ENCODE data around the gene CCSER1.
A peak's percentile ranks its signal among the peaks of the same experiment; 100 is the strongest.

CCSER1 gene

GRCh38 chr4:90127223-90127705 is at the start of gene CCSER1:
CCSER1 (plus strand) TSS chr4:90127394.
- TF ChIP-seq, protein P1, sequence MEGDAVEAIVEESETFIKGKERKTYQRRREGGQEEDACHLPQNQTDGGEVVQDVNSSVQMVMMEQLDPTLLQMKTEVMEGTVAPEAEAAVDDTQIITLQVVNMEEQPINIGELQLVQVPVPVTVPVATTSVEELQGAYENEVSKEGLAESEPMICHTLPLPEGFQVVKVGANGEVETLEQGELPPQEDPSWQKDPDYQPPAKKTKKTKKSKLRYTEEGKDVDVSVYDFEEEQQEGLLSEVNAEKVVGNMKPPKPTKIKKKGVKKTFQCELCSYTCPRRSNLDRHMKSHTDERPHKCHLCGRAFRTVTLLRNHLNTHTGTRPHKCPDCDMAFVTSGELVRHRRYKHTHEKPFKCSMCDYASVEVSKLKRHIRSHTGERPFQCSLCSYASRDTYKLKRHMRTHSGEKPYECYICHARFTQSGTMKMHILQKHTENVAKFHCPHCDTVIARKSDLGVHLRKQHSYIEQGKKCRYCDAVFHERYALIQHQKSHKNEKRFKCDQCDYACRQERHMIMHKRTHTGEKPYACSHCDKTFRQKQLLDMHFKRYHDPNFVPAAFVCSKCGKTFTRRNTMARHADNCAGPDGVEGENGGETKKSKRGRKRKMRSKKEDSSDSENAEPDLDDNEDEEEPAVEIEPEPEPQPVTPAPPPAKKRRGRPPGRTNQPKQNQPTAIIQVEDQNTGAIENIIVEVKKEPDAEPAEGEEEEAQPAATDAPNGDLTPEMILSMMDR (conservative IDR thresholded peaks at IDR 0.05), result peak; percentile 24; the same call in 1 of the 2 replicates
- H3K27ac ChIP-seq, result peak within 1 kb of the TSS; percentile 98

- H3K27ac ChIP-seq, result no peak overlapping the region
- TF ChIP-seq, protein P1 (conservative IDR thresholded peaks at IDR 0.05), result no peak
Observed at GRCh38 chr4:90078440-90078839, 48.8 kb upstream of the CCSER1 start.

DNA sequence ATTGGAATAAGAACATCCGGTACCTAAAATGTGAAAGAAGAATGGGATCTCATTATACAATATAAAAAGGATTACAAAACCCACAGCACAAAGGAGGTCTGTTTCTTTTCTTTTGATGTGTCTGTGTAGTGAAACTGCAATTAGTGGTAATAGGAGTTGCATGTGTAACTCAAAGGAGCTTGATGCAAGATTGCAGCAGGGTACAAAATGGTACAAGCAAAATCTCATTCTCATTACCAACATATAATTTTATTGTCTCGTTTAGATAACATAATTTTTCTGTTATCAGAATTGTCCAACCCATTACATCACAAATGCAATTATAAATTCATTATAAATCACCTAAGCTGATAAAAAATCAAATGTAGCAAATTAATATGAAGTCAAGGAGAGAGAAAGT is 47.1 kb upstream of the CCSER1 start:
- TF ChIP-seq, protein P1 (conservative IDR thresholded peaks at IDR 0.05), result no peak
- H3K27ac ChIP-seq, result no peak overlapping the region

DNA sequence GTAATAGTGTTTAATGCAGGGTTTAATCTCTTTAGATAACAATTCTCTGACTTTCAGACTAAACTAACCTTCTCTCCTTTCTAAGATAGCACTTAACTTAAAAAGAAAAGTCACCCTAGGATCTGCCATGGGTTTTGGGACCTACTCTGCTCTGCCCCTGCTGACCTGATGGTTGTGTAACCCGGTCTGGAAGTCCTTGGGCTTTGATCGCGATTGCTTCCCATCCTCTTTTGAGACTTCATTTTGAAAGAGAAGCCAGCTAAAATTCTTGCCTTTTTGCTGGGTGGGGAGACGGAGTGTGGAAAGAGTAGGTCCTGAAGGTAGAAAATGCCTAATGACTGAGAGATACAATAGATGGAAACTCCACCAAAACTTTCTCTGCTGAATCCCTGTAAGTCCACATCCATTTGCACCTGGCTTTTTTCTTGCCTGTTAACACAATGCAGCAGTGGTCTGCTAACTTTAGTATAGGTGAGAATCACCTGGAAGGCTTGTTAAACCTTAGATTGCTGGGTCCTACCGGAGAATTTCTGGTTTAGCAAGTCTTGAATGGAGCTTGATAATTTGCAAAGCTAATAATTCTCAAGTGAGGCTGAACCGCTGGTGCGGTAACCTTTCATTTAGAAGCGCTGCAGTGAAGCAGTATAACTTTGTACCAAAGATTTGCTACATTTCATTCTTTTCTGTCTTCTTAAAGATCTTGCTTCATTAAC is 45.6 kb upstream of the CCSER1 start:
- TF ChIP-seq, protein P1 (conservative IDR thresholded peaks at IDR 0.05), result no peak
- H3K27ac ChIP-seq, result peak overlapping the region; percentile 69

- H3K27ac ChIP-seq, result peak overlapping the region; percentile 69
- TF ChIP-seq, protein P1 (conservative IDR thresholded peaks at IDR 0.05), result no peak
Observed at GRCh38 chr4:90082449-90082848, 44.7 kb upstream of the CCSER1 start.

GRCh38 chr4:90084277-90084966 is 42.8 kb upstream of the CCSER1 start:
- TF ChIP-seq, protein P1 (conservative IDR thresholded peaks at IDR 0.05), result no peak
- H3K27ac ChIP-seq, result no peak overlapping the region

- TF ChIP-seq, protein P1 (conservative IDR thresholded peaks at IDR 0.05), result no peak
- no peak overlapping the region for H3K27ac ChIP-seq
Observed at GRCh38 chr4:90084967-90085295, 42.3 kb upstream of the CCSER1 start.
